NOMO-1 treated with DMSO at 0.1 percent for 48 hours (cell line): ENCODE data around the gene ACYP1.

Experiments
- DNase-seq: peaks from one replicate; lab custom pipeline; 2025; ENCODE audit not compliant: unreplicated experiment; lab: John Stamatoyannopoulos, UW

ACYP1 gene

DNA sequence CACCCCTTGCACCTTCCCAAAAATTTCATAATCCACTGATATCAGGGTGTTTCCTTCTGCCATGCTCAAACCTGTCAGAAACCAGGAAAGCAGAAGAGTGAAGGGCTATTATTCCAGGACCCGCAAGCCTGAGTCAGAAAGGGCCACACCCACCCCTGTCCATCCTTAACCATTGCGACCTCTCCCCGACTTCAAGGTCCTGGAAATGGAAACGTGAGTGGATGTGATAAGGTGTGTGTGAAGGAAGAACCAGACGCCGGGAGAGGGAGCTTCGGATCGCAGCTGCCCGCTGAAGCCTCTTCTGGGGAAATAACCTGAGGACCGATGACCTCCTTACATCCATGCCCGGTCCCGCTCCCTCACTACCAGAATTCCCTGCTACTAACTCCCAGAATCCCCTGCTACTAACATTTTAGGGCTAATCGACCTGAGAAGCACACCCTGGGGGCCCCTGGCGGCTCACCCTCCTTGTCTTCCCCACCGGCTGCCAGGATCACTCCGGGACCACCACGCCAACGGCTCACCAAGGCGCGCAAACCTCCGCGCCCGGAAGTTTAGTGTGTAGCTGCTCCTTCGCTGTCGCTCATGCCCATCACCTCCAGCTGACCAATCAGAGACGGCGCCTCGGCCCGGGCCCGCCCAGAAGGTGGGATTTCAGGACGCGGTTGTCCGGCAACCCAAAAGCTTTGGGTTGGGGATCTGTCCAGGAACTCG, at the start of gene ACYP1:
Gene ACYP1 (minus strand): TSS at position 534 of the 714 bp plus-strand sequence. CDS start 471 bp downstream, at position 63.
- peak; percentile 86 for DNase-seq

DNA sequence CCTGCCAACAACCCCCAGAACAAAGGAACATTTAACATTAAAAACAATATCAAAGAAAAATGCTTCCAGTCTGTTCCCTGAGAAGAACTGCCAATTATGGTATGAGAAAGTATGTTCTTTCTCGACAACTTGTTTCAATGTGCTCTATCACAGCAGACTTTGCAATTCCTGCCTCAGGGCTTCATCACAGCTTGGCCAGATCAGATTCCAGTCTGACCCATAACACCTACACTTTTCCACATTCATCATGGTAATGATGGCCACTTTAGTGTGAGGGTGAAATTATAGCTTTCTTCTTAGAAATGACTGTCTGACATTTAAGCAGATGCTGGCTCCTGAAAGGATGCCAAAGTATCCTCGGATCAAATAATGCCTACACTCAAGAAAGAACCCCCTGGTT, 46.1 kb upstream of the ACYP1 start:
- no peak for DNase-seq

DNA sequence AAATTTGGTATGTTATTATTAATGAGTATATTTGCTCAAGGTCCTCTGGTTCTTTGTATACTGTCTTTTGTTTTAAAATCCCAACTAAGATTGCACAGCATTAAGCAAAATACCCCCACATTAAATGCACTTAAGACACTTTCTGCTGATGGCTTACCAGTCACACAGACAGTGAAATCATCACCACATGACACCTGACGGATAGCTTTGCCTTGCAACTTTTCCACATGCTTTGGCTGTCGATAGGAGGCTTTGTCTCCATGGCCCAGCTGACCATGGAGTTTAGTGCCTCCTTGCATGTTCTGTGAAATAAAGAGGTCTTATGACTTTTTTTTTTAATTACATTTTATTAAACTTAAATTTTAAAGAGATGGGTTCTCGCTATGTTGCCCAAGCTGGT, 43.4 kb upstream of the ACYP1 start:
- DNase-seq: no peak

DNA sequence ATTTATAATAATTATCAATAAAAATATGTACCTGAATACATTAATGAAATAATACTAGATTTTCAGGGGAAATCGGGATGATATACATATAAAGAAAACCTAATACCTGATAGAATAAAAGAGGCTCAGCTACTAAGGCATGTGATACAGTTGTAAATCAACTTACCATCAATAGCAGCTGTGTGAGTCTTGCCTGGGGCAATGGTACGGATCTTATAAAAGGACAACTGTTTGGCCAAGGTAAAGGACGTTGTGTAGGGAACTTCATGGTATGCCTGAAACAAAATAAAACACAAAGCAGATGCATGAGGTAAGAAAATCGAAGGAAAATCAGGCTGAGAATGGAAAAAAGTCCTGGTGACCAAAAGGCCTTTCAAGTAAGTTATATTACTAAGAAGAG, 37.7 kb upstream of the ACYP1 start:
- no peak for DNase-seq

DNA sequence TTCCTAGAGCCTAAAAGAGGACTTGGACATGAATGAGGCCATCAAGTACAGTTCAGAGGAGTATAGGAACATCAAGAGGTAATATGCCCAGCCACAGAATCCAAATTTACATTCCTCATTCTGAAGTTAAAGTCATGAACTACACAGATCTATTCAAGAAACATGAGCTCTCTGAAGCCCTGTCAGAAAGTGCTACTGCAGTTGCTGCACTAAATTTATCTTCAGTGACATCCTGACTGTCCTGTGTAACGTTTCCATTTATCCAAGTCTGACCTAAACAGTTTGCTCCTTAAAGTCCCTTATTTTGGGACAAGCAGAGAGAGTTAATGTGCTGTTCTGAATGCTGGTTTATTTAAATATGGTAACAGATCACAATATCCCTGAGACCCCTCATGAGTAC, 34.9 kb upstream of the ACYP1 start:
- DNase-seq: no peak

DNA sequence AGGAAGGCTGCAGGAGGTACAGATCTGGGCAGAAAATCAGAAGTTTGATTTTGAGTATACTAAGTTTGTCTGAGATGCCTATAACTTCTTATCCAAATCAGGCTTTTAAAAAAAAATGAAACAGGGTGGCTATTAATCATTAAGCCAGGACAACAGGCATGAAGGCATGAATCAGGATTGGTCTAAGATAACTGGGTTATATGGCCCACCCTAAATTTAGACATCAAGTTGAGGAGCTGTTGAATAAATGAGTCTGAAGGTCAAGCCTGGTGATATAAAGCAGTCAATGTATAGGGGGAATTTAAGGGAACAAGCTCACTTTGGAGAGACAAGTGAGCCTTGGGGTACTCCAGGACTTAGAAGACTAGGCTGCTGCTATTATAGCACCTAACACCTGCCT, 34.4 kb upstream of the ACYP1 start:
- no peak for DNase-seq

DNA sequence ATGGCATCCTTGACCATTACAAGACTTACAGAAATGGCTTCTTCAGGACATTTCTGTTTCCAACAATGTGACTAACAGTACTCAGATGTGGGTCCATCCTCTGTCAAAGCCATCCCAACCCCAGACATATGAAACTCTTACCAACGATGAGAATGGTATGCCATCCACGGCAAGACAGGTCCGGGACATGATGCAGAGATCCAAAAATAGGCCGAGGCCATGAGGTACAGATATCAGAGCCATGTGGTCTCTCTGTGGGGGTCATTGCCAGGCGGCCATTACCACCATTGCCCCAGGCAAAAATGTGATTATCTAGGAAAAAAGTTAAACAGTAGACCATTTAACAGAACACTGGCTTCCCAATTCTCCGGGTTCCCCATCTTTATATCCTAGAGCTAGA, 33.1 kb upstream of the ACYP1 start:
- no peak for DNase-seq

DNA sequence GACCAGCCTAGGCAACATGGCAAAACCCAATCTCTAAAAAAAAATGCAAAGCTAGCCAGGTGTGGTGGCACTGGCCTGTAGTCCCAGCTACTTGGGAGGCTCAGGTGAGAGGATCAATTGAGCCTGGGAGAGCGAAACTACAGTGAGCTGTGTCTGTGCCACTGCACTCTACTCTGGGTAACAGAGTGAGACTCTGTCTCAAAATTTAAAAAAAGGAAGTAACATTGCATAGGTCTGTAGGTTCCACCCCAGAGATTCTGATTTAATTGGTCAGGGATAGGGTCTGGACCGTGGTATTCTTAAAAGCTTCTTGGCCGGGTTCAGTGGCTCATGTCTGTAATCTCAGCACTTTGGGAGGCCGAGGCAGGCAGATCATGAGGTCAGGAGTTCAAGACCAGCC, 31.9 kb upstream of the ACYP1 start:
- no peak for DNase-seq

DNA sequence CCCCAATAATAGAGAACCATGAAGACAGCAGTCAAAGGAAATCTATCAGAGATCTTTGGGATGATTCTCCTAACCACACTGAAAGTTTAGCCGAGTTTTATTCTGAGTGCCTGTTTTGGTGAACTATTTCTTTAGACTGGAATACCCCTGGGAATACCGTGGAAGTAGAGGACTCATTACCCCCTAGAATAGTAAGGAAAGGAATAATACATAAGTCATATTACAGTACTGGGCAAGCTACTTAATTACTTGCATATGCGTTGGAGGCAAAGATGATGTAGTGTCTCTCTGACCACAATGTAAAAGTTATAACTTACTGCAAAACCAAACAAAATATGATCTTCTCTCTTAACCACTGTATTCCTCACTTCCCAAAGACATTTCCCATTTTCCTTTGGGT, 31.1 kb upstream of the ACYP1 start:
- no peak for DNase-seq

DNA sequence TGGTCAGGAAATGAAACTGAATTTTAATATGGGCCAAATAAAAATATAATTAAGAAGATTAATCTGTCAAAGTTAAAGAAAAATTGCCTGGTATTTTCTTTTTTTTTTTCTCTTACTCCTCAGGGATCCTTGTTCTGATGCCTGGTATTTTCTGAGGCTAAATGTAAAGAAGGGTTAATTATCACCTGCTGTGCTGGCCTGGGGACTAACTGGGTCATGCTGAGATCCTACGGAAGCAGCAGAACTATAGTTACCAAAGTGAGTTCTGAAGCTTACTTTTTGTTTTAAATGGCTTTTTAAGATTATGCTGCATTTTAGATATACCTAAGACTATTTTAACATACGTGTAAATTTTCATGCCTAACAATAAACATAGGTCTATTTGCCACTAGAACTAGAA, 28.9 kb upstream of the ACYP1 start:
- DNase-seq: no peak

DNA sequence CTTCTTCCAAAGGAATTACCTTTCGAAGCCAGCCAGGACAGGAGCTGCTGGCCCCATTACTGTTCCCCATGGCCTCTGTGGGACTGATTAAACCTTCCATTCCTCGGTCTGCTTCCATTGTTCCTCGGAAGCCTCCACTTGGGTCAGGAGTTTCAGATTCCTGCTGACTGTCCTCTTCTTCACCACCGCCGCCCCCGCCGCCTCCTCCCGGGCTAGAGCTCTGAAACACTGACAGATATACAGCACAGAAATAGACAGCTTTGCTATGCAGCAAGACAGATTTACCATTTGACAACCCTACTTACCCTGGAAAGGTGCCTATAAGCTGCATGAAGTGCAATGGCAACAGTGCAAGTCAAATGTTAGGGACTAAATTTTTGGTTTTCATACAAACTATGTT, 27.4 kb upstream of the ACYP1 start:
- DNase-seq: no peak

DNA sequence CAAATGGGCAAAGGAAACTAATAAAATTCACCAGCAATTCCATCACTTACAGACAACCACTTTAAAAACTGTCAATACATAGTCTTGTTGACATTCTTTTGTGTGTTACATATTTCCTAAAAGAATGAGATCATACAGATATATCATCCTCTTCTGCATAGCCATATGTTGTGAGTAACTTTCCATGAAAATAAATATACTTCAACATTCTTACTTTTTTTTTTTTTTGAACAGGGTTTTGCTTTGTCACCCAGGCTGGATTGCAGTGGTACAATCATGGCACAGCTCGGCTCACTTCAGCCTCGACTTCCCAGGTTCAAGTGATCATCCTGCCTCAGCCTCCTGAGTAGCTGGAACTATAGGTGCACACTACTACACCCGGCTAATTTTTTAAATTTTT, 26.5 kb upstream of the ACYP1 start:
- no peak for DNase-seq

DNA sequence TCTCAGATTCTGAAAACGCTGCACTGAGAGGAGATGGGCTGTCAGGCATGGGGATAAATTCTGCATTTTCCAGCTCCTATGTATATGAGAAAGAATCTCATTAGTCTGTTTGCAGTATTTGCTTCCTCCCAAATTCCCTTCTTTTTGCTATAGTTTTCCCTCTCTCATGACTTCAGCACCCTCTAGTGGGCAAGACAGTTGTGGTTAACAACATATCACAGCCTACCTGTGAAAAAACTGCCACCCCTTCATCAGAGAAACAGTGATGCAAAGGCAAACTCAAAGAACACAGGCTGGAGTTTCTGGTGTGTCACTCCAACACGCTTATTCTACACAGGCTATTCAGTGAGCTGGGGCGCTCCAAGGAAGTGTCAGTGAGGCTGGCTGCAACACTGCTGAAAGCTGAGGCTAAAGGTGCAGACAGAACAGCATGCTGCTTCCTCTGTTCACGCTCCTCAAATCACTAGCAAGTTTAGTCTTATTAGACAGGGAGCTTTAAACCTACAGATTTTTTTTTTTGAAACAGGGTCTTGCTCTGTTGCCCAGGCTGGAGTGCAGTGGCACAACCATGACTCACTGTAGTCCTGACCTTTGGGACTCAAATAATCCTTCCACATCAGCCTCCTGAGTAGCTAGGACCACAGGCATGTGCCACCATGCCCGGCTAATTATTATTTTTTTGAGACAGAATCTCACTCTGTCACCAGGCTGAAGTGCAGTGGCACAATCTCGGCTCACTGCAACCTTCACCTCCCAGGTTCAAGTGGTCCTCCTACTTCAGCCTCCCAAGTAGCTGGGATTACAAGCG, 24.9 kb upstream of the ACYP1 start:
- DNase-seq: peak; percentile 50

DNA sequence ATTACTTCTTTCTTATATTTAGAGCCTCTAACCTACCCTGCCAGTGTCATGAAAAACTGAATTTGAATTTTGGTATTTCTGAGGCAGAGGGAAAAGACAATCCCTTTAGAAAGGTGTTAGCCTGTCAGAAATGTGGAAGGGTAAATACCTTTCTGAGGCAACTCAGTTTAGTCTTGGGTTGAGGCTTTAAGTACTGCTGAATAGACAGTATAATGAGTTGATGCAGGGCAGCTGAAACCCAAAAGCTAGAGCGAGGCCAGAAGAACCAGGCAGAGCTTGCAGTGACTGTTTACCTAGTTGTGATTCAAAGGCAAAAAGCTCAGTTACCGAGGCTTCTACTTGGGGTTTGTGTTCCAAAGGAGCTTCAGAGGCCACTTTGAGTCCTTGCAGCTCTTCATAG, 24.3 kb upstream of the ACYP1 start:
- no peak for DNase-seq

DNA sequence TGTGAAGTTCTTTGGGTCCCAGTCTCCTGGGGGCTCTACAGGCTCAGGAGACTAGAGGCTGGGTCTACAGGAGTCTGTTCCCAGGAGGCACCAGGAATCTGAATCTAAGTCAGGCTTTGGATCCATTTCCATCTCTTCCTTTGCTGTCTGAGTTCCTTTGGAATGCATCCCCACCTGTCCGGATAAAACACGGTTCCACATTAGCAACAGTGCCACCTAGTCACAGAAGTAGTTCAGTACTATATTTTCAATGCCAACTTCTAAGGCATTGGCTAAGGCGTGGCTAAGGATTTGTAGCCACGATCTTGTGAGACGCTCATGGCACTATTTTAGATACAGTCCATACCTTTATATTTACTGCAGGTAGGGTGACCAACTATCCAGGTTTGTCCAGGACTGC, 20.7 kb upstream of the ACYP1 start:
- DNase-seq: no peak

DNA sequence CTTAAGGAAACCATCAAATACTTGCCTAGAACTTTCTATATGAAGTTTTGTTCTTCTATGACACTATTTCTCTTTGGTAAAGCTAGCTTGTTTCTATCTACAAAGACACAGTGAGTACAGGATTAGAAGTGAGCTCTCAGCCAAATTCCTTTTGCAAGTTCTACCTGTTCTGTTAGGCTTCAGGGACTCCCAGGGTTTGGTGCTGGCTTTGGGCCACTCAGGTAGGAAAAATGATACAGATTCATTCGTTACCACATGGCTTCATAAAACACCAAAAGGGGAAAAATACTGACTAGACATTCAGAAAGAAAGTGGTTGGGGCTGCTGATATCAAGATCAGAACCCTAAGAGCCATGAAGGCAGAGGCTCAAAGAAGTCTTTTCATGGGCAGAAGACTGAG, 19.4 kb upstream of the ACYP1 start:
- no peak for DNase-seq

DNA sequence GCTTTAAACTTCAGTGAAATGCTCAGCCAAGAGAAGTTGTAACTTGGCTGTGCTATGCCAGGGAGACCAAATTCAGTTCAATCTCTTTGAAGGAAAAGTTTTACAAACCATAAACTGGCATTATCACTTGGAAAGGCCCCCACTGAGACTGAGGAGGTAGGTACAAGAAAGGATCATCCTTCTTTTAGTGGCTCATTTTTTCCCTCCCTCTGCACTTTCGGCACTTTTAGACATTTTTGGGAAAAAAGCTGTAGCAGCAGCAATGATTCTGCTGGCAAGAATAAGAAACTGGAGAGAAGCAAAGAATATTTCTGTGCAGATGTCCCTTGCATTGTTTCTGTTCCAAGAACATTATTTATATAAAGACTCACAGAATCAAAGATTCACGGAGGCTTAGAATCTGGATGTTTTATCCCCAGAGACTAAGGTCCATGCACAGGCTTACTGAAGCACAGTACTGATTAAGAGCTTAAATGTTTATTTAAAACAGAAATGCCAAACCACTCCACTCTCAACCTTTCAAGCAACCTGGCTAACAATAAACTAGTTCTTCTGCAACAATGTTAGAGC, 17.9 kb upstream of the ACYP1 start:
- no peak for DNase-seq

DNA sequence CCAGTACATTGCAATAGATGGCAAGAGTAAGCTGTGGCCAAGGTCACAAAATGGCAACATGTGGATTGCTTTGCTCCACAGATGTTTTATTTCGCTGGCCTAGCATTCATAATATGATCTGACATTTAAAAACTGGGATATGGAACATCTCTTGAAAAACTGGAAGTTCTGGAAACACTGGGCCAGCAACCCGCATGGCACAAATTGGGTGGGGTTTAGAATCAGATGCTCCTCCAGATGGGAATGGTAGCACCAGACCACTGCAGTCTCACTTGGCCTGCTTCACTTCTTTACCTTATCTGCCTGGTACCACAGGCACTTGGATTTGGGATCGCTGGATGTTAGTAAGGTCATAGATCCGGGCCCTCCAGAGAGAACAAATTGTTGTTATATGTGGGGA, 15.7 kb upstream of the ACYP1 start:
- DNase-seq: no peak

DNA sequence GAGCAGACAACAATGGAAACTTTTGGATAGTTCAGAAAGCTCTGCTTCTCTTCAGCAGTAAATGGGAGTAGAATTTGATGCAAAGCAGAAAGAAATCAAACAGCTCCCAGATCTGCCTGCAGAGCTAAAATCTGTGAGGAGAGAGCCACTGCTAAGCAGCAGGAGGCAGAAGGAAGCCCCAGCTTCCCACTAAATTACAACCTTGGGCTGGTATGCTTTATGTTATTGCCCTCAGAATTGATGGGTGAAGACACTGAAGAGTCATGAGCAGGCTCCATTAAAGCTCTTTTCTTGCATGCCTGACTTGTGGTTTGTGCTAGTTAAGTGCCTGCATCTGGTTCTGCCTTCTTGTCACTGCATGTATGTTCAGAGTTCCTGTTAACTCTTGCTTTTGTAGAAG, 14.0 kb upstream of the ACYP1 start:
- DNase-seq: no peak

DNA sequence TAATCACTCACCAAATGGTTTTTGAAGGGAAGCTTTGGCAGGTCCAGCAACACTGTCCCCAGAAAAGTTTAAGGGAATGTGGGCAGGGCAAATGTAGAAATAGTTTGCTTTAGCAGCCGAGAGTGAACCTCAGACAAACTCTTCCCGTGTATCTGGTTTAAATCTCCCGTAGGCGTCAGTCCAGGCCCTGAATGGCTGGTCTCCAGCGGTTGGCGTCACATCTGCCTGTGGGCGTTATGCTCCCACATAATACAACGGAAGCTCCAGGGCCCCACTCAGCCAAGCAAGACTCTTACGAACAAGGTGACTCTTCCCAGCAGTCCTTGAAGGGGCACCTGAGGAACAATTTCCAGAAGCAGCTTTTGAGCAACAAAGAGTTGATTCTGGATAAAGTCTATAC, 6.6 kb upstream of the ACYP1 start:
- no peak for DNase-seq

DNA sequence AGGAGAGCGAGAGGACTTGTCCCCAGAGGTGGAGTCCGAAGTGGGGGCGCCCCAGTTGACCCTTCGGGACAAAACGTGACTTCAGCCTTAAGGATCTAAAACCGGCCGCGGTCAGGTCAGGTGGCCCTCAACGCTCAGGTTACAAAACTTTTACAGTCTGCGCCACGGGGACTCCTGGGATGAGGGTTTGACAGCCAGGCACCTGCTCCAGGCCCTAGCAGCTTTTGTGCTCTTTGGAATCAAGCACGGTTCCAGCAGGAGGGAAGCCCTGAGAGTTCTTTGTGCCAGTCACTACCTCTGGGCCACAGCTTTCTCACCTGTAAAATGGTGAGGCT, 6.0 kb upstream of the ACYP1 start:
- DNase-seq: no peak

DNA sequence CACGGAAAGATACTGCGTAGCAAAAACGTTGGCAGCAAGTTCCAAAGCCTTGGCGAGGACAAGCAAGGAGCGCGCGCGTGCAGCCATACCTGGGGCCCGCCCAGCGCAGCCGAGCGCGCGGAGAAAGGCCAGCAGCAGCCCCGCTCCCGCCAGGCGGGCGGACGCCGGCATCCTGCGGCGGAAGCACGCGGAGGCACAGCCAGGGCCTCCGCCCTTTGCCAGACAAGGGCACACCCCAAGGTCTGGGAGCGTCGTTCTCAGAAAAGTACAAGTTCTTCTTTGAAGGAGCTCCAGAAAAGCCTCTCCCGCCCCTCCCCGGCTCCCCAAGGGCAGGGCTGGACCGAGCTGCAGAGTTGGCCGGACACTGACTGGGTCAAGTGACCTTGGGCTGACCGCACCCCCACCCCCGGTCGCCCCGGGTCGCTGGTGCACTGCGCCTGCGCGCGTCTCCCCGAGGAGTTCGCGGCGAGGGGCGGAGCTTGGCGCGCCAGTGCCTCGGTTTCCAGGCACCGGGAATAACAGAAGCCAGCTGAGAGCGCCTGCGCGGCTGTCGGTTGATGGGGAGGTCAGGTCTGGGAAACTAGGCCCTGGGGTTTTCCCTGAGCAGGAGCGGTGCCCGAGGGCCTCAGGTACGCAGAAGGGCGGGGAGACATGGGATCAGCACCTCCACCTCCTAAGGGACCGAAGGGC, 5.4 kb upstream of the ACYP1 start, which contains the start of gene ZC2HC1C:
Gene ZC2HC1C (plus strand): TSS at position 521 of the 690 bp plus-strand sequence. CDS start 933 bp downstream, outside the sequence.
- peak; percentile 77 for DNase-seq
